Transverse colon (tissue), 4 donors: Measurements from ENCODE around the gene VCAM1. TPM values are rescaled to one million over a fixed set of nuclear protein-coding genes. Genes with fewer than 3 reads are reported as not detected.

Experiments
- DNase-seq: peaks from one replicate; pipeline ENCODE4 v3.0.0-alpha.2; 2019
- H3K27ac ChIP-seq, 4 donors: fragments of 200-600 bp; sonication (generic); 2 replicates each; pipeline ENCODE4 v1.5.1; 2016 to 2018; ENCODE audit warnings: inconsistent platforms in 4 of 4
- H3K27me3 ChIP-seq: fragments of 200-600 bp; sonication (generic); 2 replicates; pipeline ENCODE4 v1.5.1; 2017; ENCODE audit warnings: inconsistent platforms
- H3K36me3 ChIP-seq, 4 donors: fragments of 200-600 bp; sonication (generic); 2 replicates each; pipeline ENCODE4 v1.5.1; 2017 to 2019; ENCODE audit warnings: inconsistent platforms in 4 of 4
- H3K4me1 ChIP-seq, 4 donors: fragments of 200-600 bp; sonication (generic); 2 replicates each; pipeline ENCODE4 v1.5.1; 2017 to 2020; ENCODE audit warnings: inconsistent platforms in 4 of 4
- H3K4me3 ChIP-seq, 4 donors: fragments of 200-600 bp; sonication (generic); 1 replicate in 1 of 4; 2 replicates in 3 of 4; pipeline versions ENCODE4 v1.5.1 to v1.6.1; 2017 to 2019; ENCODE audit warnings: inconsistent platforms in 4 of 4
- H3K9me3 ChIP-seq, 2 donors: fragments of 200-600 bp; sonication (generic); 2 replicates each; pipeline ENCODE4 v1.5.1; 2017 to 2019; ENCODE audit warnings: inconsistent platforms in 2 of 2
- EP300 ChIP-seq: sonication (generic); formaldehyde crosslinking; IDR thresholded peaks from one replicate; pipeline ENCODE4 v1.6.1; 2017; ENCODE audit warnings: antibody characterized with exemption, low read depth
- POLR2A ChIP-seq: fragments of 450-650 bp; IDR thresholded peaks from one replicate; pipeline ENCODE4 v1.6.1; 2016; ENCODE audit warnings: antibody characterized with exemption, mild to moderate bottlenecking, moderate library complexity
- POLR2AphosphoS5 ChIP-seq, 3 donors: sonication (generic); formaldehyde crosslinking; IDR thresholded peaks; one replicate each; pipeline ENCODE4 v1.6.1; 2016; ENCODE audit warnings: antibody characterized with exemption in 3 of 3
- whole genome bisulfite sequencing, 2 donors: methylation state at CpG; one replicate each; pipeline ENCODE4 v1.1.5; 2018; ENCODE audit warnings: low coverage in 1 of 2; 5-methylcytosine and 5-hydroxymethylcytosine counted together
- in situ Hi-C, 4 donors: fragments of 200-750 bp; cut with MboI; loops; one replicate each; pipeline versions ENCODE4 v1.15.0 to v1.15.1; 2017; ENCODE audit warnings: low sequenced_read_pairs in 3 of 4, low pct_ligation_motif_present in 1 of 4, low pct_unique_long_range_greater_than_20kb in 1 of 4
- intact Hi-C: fragments of 100-400 bp; cut with DNase I; formaldehyde crosslinking; loops from one replicate; pipeline ENCODE4 v1.15.1; 2023; ENCODE audit warnings: low total_unique reads
- total RNA-seq, 4 donors: library from RNA; depleted of rRNA; stranded (reverse); fragments of >200 nt; gene quantifications; one replicate each; pipeline ENCODE4 v1.1.0, GENCODE V29; 2016
- TF ChIP-seq, protein P1 (sequence below), 5 experiments: fragments of 200-600 bp in 3 of 5; fragments of 450-650 bp in 2 of 5; sonication (generic) in 3 of 5; IDR thresholded peaks; 1 replicate in 2 of 5; 2 replicates in 3 of 5; pipeline ENCODE4 v1.5.1; 2016 to 2017; ENCODE audit warnings: antibody characterized with exemption in 5 of 5, inconsistent platforms in 3 of 5, mild to moderate bottlenecking in 2 of 5, moderate library complexity in 1 of 5

Gene VCAM1, protein sequence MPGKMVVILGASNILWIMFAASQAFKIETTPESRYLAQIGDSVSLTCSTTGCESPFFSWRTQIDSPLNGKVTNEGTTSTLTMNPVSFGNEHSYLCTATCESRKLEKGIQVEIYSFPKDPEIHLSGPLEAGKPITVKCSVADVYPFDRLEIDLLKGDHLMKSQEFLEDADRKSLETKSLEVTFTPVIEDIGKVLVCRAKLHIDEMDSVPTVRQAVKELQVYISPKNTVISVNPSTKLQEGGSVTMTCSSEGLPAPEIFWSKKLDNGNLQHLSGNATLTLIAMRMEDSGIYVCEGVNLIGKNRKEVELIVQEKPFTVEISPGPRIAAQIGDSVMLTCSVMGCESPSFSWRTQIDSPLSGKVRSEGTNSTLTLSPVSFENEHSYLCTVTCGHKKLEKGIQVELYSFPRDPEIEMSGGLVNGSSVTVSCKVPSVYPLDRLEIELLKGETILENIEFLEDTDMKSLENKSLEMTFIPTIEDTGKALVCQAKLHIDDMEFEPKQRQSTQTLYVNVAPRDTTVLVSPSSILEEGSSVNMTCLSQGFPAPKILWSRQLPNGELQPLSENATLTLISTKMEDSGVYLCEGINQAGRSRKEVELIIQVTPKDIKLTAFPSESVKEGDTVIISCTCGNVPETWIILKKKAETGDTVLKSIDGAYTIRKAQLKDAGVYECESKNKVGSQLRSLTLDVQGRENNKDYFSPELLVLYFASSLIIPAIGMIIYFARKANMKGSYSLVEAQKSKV
- 1 to 10 TPM; 1.5 to 8.4 (median 5.1) TPM for total RNA-seq

DNA sequence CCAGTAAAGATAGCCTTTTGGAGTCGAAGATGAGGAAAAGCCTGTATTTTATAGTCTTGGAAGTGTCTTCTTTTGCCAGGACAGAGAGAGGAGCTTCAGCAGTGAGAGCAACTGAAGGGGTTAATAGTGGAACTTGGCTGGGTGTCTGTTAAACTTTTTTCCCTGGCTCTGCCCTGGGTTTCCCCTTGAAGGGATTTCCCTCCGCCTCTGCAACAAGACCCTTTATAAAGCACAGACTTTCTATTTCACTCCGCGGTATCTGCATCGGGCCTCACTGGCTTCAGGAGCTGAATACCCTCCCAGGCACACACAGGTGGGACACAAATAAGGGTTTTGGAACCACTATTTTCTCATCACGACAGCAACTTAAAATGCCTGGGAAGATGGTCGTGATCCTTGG lies at the start of gene VCAM1:
VCAM1 (plus strand) TSS at position 253 of the 400 bp plus-strand sequence; CDS start at position 372, 119 bp downstream.
- H3K27ac ChIP-seq = peak within 1 kb of the TSS; percentile 2 to 50 (median 44)
- intact Hi-C loops (no loop called here), in situ Hi-C loops (no loop called here)
- H3K27me3 ChIP-seq = no peaks in the 10 kb centered on the region
- TF ChIP-seq POLR2AphosphoS5 (IDR thresholded peaks at IDR 0.05) (no peak), POLR2A (no peak), EP300 (no peak)
- TF ChIP-seq, protein P1, sequence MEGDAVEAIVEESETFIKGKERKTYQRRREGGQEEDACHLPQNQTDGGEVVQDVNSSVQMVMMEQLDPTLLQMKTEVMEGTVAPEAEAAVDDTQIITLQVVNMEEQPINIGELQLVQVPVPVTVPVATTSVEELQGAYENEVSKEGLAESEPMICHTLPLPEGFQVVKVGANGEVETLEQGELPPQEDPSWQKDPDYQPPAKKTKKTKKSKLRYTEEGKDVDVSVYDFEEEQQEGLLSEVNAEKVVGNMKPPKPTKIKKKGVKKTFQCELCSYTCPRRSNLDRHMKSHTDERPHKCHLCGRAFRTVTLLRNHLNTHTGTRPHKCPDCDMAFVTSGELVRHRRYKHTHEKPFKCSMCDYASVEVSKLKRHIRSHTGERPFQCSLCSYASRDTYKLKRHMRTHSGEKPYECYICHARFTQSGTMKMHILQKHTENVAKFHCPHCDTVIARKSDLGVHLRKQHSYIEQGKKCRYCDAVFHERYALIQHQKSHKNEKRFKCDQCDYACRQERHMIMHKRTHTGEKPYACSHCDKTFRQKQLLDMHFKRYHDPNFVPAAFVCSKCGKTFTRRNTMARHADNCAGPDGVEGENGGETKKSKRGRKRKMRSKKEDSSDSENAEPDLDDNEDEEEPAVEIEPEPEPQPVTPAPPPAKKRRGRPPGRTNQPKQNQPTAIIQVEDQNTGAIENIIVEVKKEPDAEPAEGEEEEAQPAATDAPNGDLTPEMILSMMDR (IDR thresholded peaks at IDR 0.05) = no peak
- WGBS, 2 donors = 30 to 33% methylated on average over 4 to 7 of the region's 7 CpGs
- peaks cover 0 to 18% (median 0%) of the 10 kb centered on the region in 4 donors for H3K4me1 ChIP-seq
- peak within 1 kb of the TSS in 2 of 4 donors; percentile 9 to 23 for H3K4me3 ChIP-seq
- H3K36me3 ChIP-seq = no peaks in the 10 kb centered on the region
- no peak for DNase-seq
- H3K9me3 ChIP-seq = no peaks in the 10 kb centered on the region

DNA sequence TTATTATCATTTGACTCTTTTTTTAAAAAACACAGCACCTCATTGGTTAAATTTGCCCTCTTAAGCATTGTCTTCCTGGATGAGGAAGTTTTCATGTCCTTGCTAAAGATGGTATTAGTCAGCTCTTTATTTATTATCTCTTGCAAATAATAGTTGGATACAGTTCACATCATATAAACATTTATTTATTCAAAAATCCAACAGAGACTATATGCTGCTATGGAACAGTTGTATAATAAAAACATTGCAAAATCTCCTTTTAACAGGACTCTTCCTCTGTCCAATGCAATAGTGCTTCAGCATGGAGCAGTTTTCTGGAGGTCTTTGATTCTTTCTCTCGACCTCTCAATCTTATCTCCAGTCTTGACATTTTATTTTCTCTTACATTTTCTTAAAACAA lies 49.5 kb upstream of the VCAM1 start:
- no peaks in the 10 kb centered on the region for H3K4me1 ChIP-seq
- in situ Hi-C loops (no loop called here), intact Hi-C loops (no loop called here)
- WGBS, 2 donors = 18 to 60% methylated on average over 1 of the region's 1 CpG
- H3K9me3 ChIP-seq = peaks cover 0 to 5% of the 10 kb centered on the region in 2 donors
- DNase-seq = no peak
- H3K27ac ChIP-seq = no peak overlapping the region
- no peaks in the 10 kb centered on the region for H3K27me3 ChIP-seq
- no peaks in the 10 kb centered on the region for H3K36me3 ChIP-seq
- TF ChIP-seq, protein P1 (IDR thresholded peaks at IDR 0.05) = no peak
- no peak for TF ChIP-seq EP300
- TF ChIP-seq POLR2AphosphoS5 (IDR thresholded peaks at IDR 0.05) = no peak
- no peak for TF ChIP-seq POLR2A
- H3K4me3 ChIP-seq = no peak overlapping the region

DNA sequence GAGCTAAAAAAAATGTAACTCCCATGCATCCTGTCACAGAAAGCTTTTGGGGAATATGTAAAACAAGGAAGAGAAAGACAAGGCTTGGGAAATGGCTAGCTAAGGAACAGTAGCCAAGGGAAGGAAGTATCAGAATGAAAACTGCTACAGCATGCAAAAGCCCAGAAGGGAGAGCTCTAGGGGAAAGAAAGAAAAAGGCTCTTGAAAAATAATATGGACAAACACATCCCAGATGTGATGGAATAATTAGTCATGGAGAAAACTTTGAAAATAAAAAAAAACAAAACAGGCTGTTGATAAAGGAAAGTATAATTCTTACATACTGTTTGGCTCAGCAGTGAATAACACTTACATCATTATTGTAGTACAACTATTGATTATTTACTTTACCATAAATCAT lies 47.9 kb upstream of the VCAM1 start:
- no peak for DNase-seq
- in situ Hi-C loops (no loop called here), intact Hi-C loops (no loop called here)
- H3K27me3 ChIP-seq = no peaks in the 10 kb centered on the region
- H3K4me3 ChIP-seq = no peak overlapping the region
- H3K36me3 ChIP-seq = no peaks in the 10 kb centered on the region
- no peak overlapping the region for H3K27ac ChIP-seq
- TF ChIP-seq, protein P1 (IDR thresholded peaks at IDR 0.05) = no peak
- no peak for TF ChIP-seq POLR2A
- no peak for TF ChIP-seq EP300
- TF ChIP-seq POLR2AphosphoS5 (IDR thresholded peaks at IDR 0.05) = no peak
- H3K9me3 ChIP-seq = peaks cover 0 to 5% of the 10 kb centered on the region in 2 donors
- H3K4me1 ChIP-seq = no peaks in the 10 kb centered on the region

DNA sequence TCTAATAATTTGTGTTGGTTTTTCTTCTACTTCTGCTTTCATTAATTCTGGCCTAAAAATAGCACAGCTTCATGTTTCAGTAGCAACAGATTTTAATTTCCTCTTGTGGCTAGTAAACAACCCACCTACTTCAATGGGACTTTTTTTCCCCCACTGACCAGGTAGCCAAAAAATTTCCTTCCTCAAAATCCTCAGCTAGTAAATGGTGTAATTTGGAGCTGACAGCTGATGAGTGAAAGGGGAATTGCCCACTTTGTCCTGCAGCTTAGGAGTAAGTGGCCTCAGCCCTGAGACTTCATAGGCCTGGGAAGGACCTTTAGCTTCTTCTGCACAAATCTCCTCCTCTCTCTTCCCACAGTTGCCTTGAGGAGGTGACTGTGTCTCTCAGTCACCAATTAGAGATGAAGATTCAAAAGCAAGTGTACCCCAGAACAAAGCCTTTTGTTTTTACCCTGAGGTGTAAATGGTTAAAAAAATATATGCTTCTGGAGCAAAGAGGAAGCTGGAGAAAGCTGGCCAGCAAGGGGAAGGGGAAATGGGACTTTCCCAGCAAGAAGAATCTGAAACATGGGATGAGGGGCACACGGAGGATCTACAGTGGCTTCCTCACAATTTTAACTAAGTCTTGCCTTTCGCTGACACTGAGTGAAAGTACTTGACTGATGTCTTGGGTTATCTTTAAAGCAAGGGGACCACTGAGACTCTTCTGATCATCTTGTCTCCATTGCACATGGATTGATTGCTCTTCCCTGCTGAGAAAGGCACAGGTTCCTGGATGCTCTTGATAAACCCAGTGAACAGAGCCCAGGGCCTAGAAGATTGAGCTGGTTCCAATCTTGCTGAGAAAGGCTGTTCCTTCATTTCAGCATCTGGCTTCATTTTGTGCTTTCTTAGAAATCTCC lies 35.8 kb upstream of the VCAM1 start:
- Histone ChIP-seq H3K27ac (no peak overlapping the region), H3K9me3 (no peaks in the 10 kb centered on the region), H3K4me1 (no peaks in the 10 kb centered on the region), H3K36me3 (no peaks in the 10 kb centered on the region), H3K27me3 (no peaks in the 10 kb centered on the region), H3K4me3 (no peak overlapping the region)
- intact Hi-C loops (no loop called here), in situ Hi-C loops (no loop called here)
- 63 to 74% methylated on average over 1 to 2 of the region's 2 CpGs for WGBS, 2 donors
- TF ChIP-seq POLR2AphosphoS5 (IDR thresholded peaks at IDR 0.05) (no peak), POLR2A (no peak), EP300 (no peak)
- TF ChIP-seq, protein P1 (IDR thresholded peaks at IDR 0.05) = no peak
- DNase-seq = no peak
